WERI-Rb-1 (cell line): Measurements from ENCODE around the gene TMEM132D.

Source experiments
- DNase-seq: peaks from one replicate; pipeline ENCODE4 v3.0.0-alpha.2; 2020
- H3K27ac ChIP-seq: fragments of 250-450 bp; sonication (Bioruptor Pico); 2 replicates; pipeline ENCODE4 v1.5.1; 2020; ENCODE audit warnings: mild to moderate bottlenecking, moderate library complexity
- H3K27me3 ChIP-seq: fragments of 250-450 bp; sonication (Bioruptor Pico); 2 replicates; pipeline ENCODE4 v1.5.1; 2021; ENCODE audit warnings: mild to moderate bottlenecking, low read depth, moderate library complexity; ENCODE audit not compliant: insufficient read depth, severe bottlenecking
- H3K36me3 ChIP-seq: fragments of 250-450 bp; sonication (Bioruptor Pico); 2 replicates; pipeline ENCODE4 v1.5.1; 2020; ENCODE audit warnings: mild to moderate bottlenecking, moderate library complexity
- H3K4me3 ChIP-seq: 2 replicates; pipeline ENCODE4 v1.5.1; 2011; ENCODE audit warnings: low read depth, mild to moderate bottlenecking, control low read depth, low read length
- H3K9me3 ChIP-seq: fragments of 250-450 bp; sonication (Bioruptor Pico); 2 replicates; pipeline ENCODE4 v1.5.1; 2021; ENCODE audit warnings: mild to moderate bottlenecking, moderate library complexity; ENCODE audit not compliant: severe bottlenecking
- TF ChIP-seq, protein P1 (sequence below): IDR thresholded peaks from 2 replicates; pipeline ENCODE4 v1.5.1; 2011; ENCODE audit warnings: low read depth, mild to moderate bottlenecking, control low read depth, inconsistent platforms, low read length

Gene TMEM132D

DNA sequence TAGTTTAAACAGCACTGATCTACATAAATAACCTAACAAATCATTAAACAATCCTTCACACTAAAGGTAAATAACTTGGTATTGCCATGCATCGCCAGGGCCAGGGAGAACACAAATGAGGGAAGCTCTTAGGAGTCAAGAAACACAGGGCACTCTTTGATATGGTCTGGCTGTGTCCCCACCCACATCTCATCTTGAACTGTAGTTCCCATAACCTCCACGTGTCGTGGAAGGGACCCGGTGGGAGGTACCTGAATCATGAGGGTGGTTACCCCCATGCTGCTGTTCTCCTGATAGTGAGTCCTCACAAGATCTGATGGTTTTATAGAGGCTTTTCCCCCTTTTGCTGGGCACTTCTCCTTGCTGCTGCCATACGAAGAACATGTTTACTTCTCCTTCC is 17.3 kb downstream of the TMEM132D start:
- Histone ChIP-seq H3K9me3 (no peaks in the 10 kb centered on the region), H3K27me3 (peaks cover 14% of the 10 kb centered on the region), H3K27ac (no peak overlapping the region), H3K36me3 (no peaks in the 10 kb centered on the region), H3K4me3 (no peak overlapping the region)
- TF ChIP-seq, protein P1, sequence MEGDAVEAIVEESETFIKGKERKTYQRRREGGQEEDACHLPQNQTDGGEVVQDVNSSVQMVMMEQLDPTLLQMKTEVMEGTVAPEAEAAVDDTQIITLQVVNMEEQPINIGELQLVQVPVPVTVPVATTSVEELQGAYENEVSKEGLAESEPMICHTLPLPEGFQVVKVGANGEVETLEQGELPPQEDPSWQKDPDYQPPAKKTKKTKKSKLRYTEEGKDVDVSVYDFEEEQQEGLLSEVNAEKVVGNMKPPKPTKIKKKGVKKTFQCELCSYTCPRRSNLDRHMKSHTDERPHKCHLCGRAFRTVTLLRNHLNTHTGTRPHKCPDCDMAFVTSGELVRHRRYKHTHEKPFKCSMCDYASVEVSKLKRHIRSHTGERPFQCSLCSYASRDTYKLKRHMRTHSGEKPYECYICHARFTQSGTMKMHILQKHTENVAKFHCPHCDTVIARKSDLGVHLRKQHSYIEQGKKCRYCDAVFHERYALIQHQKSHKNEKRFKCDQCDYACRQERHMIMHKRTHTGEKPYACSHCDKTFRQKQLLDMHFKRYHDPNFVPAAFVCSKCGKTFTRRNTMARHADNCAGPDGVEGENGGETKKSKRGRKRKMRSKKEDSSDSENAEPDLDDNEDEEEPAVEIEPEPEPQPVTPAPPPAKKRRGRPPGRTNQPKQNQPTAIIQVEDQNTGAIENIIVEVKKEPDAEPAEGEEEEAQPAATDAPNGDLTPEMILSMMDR, result no peak
- DNase-seq, result no peak

DNA sequence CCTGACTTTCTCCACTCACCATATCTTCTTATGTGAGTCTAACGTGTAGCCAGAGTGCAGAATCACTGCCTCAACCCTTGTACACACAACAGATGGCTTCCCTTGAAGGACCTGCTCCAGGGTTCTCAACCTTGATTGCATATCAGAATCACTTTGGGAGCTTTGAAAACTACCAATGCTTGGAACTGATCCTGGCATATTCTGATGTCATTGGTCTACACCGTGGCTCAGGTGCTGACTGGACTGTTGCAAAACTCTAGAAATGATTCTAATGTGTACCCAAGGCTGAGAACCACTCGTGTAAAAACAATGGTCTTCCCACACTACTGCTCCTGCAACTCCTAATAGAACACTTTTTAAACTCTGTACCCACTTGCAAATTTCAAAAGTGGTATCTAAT is 18.5 kb downstream of the TMEM132D start:
- TF ChIP-seq, protein P1, result no peak

DNA sequence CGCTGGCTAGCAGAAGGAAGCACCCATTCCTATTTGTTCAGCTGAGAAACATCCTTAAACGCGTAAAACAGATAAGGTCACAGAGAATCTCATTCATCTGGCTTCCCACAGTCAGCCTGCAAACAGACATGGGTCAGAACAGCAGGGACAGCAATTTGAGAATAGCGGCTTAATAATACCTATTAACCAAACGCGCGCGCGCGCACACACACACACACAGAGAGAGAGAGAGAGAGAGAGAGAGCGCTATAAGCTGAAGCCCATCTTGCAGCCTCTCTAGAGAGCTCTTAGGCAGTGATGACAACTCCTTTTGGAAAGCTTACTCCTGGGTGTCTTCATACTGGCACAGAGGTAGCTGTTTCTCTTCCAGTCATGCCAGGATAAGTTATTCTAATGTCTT is 26.4 kb downstream of the TMEM132D start:
- Histone ChIP-seq H3K27me3 (peaks cover 42% of the 10 kb centered on the region), H3K9me3 (peaks cover 4% of the 10 kb centered on the region), H3K36me3 (no peaks in the 10 kb centered on the region), H3K4me3 (no peak overlapping the region; the same call in 1 of the 2 replicates), H3K27ac (no peak overlapping the region)
- TF ChIP-seq, protein P1, result no peak
- DNase-seq, result peak; percentile 23

More for the DNA sequence above, 18.5 kb downstream of the TMEM132D start:
- no peak overlapping the region for H3K27ac ChIP-seq
- H3K4me3 ChIP-seq, result no peak overlapping the region
- peaks cover 7% of the 10 kb centered on the region for H3K27me3 ChIP-seq
- no peaks in the 10 kb centered on the region for H3K36me3 ChIP-seq
- DNase-seq, result no peak
- no peaks in the 10 kb centered on the region for H3K9me3 ChIP-seq

DNA sequence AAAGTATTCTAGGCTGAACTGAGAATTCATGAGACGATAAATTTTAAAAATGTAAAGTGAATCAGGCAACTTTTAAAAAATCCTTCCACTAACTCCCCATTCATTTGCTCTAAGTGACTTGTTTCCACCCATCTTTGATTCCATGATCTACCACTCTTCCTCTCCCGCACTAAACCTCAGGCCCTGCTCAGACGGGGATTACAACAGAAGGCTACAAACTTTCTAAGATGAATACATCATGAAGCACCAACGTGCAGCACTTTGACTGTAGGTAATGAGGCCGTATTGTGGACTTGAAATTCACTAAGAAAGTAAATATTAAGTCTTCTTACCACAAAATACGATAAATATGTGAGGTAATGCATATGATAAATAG is 30.0 kb downstream of the TMEM132D start:
- H3K4me3 ChIP-seq, result no peak overlapping the region
- H3K9me3 ChIP-seq, result peaks cover 4% of the 10 kb centered on the region
- DNase-seq, result no peak
- H3K27me3 ChIP-seq, result peaks cover 44% of the 10 kb centered on the region
- TF ChIP-seq, protein P1, result no peak
- H3K36me3 ChIP-seq, result no peaks in the 10 kb centered on the region
- H3K27ac ChIP-seq, result no peak overlapping the region

DNA sequence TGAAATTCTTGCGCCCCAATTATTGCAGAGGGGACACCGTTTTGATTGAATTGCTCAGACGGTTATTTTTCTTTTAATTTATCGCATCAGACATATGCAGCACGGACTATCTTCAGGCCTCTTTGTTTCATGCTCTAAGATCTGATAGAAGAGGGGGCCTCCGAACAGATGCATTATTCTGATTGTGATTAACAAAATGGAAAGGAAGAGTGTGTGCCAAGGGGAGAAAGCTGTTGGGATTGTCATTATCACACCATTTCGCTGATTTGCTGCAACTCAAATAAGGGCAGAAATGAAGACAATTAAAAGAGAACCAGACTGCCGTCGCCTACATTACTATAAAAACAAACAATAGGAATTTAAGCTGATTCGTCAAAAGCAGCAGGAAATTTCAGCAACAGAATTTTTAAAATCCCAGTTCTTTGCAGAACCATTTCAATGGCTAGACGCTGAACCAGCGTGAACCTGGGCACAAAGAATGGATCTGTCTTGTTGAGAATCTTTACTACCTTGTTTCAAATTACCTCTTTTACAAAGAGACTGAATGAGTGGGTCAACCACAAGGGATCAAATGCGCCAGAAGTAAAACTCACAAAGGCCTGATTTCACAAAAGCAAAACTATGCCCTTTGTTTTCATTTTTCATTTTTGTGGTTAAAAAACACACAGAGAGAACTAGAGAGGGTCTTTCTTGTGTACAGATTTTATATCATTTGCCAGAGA is 30.6 kb downstream of the TMEM132D start:
- Histone ChIP-seq H3K27me3 (peaks cover 42% of the 10 kb centered on the region), H3K27ac (no peak overlapping the region), H3K36me3 (no peaks in the 10 kb centered on the region), H3K4me3 (peak overlapping the region; percentile 18), H3K9me3 (peaks cover 4% of the 10 kb centered on the region)
- TF ChIP-seq, protein P1, result no peak
- DNase-seq, result no peak
